GM18507 (cell line): ENCODE measurements around the gene AGAP1.
"Not testable (repeated sequence)": the region's sequence is repeated elsewhere in the genome, so short reads cannot be mapped to it uniquely, and the experiment has no call there.

Experiments used
- DNase-seq: peaks from one replicate; pipeline ENCODE4 v3.0.0; 2011; ENCODE audit warnings: low read depth; ENCODE audit not compliant: insufficient read length; ENCODE audit errors: extremely low spot score
- FAIRE-seq: peaks from 2 replicates; lab custom pipeline; 2011; peaks lifted over from hg19 to GRCh38; lab: Jason Lieb, UNC

The AGAP1 gene

GRCh38 chr2:236056141-236056540, 562.3 kb downstream of the AGAP1 start:
- FAIRE-seq (no peak), DNase-seq (no peak)

DNA sequence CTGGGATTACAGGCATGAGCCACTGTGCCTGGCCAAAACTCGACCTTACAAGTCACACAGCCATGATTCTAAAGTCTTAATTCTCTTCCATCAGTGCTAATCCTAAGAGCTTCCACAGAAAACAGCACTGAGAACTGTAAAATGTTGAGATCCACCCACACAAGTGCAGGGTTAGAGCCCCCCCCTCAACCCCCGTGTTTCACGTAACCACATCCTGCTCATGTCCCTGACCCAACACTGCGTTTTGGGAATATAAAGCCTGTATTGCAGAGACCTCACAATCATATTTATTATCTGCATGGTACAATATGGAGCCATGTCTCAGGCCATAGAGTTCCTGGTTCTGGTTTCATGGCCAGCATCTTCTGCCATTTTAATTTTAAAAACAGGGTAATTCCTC, 563.5 kb downstream of the AGAP1 start:
- DNase-seq (no peak), FAIRE-seq (no peak)

DNA sequence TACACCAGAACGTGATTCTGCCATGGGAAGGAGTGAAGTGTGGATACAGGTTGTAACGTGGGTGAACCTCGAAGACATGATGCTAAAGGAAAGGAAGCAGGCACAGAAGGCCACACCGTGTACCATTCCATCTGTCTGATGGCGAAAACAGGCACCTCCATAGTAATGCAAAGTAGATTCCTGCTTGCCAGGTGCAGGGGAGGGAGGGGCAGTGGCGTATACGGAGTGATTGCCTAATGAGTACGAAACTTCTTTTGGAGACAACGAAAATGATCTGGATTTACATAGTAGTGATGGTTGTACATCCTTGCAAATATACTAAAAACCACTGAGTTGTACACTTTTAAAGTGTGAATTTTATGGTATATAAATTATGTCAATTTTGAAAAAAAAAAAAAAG, 567.7 kb downstream of the AGAP1 start:
- DNase-seq (no peak), FAIRE-seq (no peak)

DNA sequence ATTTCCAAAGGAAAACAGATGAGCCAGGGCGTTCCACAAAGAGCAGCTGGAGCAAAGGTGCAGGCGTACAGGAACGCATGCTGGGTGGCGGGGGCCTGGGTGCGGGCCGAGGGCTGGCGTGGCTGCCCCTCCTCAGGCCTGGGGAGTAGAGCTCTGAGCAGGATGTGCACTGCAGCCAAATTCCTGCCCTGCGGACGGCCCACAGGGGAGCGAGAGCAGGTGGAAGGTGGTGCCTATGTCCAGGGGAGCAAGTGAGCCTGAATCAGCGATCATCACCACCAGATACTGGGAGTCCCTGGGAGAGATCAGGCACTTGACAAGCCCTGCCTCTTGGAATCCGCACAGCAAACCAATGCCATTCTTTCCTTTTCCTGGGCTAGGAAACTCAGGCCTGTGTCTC, 568.1 kb downstream of the AGAP1 start:
- no peak for FAIRE-seq
- no peak for DNase-seq

DNA sequence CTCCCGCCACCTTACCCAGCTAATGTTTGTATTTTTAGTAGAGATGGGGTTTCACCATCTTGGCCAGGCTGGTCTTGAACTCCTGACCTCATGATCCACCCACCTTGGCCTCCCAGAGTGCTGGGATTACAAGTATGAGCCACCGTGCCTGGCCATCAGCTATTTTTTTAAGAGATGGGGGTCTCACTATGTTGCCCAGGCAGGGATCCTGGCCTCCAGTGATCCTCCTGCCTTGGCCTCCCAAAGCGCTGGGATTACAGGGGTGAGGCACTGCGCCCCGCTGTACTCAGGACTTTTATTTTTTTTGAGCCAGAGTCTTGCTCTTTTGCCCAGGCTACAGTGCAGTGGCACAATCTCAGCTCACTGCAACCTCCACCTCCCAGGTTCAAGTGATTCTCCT, 569.0 kb downstream of the AGAP1 start:
- DNase-seq, FAIRE-seq: not testable (repeated sequence)

GRCh38 chr2:236063994-236064393, 570.2 kb downstream of the AGAP1 start:
- DNase-seq (no peak), FAIRE-seq (no peak)

DNA sequence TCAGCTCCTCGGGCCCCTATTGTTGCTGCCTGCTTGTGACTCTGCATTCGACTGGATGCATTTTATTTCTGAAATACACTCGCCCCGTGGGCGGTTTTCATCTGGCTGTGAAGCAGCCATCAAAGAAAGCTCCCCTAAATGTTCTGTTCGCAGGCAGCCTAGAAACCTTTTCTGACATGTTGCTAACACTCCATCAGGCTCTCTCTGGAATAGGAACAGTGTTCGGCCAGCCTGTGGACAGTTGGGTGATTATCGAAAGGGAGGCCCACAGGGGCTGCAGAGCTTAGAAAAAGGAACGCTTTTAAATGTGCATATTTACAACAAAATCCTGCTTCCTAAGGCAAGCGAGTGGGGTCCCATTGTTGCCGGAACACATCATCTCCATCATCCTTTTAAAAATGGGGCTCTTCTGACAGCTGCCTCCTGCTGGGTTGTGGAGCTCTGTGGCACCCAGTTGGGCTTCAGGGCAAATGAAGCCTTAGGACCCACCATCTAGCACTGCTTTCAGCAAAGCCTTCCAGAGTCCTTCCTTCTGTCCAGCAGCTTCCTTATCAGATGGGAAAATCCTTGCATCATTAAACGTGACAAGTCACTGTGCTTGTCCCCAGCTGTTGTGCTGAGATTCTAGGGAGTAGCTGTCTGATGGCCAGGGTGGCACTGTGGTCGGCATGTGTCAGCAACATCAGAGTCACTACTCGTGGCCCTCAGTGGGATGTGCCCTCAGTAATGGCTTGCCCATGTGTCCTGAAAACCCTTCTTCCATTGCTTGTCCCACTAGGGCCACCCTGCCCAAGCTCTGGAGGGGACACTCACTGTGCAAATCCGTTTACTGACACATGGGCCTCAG, 571.7 kb downstream of the AGAP1 start:
- DNase-seq (no peak), FAIRE-seq (no peak)

GRCh38 chr2:236070236-236070635, 576.4 kb downstream of the AGAP1 start:
- DNase-seq (no peak), FAIRE-seq (no peak)

GRCh38 chr2:236073246-236073645, 579.4 kb downstream of the AGAP1 start:
- DNase-seq (no peak), FAIRE-seq (no peak)

DNA sequence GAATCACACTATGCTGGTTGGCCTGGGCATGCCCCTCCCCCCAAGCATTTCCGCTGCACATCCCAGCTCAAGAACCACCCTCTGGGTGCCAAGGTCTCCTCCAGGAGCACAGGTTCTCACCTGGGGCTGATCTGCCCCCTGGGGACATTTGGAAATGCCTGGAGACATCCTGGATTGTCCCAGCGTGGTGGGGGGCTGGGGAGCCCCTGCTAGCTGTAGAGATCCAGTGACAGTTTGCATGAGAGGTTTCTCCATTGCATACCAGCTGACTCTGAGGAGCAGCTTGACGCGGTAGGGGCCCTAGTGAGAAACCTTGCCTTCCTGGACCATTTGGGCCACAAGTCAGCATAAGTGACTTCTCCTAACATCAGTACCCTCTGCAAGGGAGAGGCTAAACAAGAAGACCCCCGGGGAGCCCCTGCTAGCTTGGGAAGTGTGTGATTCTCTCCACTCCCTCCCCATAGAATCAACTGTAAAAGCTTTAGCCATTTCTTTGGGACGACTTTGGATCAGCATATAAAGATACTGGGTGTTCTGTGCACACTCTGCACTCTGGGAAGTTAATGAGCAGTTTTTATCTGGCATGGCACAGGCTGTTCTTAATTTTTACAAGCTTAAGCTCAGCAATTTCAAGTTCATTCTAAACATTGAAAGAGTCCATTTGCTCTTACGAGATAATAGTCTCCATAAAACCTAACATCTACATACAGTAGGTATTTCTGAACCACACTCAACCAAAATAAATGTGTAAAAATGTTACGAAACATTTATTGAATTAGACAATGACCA, 580.2 kb downstream of the AGAP1 start:
- DNase-seq (no peak), FAIRE-seq (no peak)

DNA sequence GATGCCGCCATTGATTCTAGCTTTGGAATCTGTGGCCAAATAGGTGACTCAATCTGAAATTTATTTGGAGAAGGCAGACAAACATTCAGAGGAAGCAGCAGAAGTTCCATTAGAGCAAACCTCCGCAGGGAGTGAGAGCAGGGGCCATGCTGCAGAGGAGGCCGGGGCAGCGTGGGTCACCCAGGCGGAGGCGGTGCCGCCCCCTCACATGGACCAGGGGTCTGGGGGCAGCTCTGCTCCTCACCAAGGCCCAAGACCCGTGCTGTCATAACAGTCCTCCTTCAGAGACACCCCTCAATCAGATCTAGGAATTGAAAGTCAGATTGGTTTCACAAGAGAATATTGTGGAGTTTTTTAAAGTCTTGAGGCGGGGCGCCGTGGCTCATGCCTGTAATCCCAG, 582.0 kb downstream of the AGAP1 start:
- no peak for DNase-seq
- FAIRE-seq: no peak

- FAIRE-seq (no peak), DNase-seq (no peak)
Observed at GRCh38 chr2:236078297-236079255, 584.7 kb downstream of the AGAP1 start.

- DNase-seq (no peak), FAIRE-seq (no peak)
Observed at GRCh38 chr2:236080412-236080811, 586.6 kb downstream of the AGAP1 start.

- no peak for DNase-seq
- no peak for FAIRE-seq
Observed at GRCh38 chr2:236081171-236081570, 587.3 kb downstream of the AGAP1 start.

GRCh38 chr2:236082061-236082460, 588.2 kb downstream of the AGAP1 start:
- no peak for DNase-seq
- FAIRE-seq: no peak

GRCh38 chr2:236083934-236084333, 590.1 kb downstream of the AGAP1 start:
- FAIRE-seq: no peak
- DNase-seq: no peak

DNA sequence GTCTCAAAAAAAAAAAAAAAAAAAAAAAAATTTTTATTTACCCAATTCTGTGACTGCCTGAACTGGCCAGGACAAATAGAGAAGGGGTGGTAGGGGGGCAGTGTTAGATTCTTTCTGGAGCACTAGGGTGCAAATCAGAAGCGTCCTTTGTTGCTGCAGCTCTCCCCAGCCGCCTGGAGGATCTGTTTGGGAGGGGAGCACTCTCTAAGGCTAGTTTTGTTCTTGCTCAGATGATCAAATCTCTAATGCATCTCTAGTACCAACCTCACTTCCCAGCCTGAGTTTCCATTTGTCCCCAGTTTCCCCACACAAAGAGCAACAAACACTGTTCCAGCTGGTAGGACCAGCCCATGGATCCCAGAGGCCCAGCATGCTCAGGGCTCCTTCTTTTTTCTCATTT, 591.4 kb downstream of the AGAP1 start:
- DNase-seq (no peak), FAIRE-seq (no peak)

DNA sequence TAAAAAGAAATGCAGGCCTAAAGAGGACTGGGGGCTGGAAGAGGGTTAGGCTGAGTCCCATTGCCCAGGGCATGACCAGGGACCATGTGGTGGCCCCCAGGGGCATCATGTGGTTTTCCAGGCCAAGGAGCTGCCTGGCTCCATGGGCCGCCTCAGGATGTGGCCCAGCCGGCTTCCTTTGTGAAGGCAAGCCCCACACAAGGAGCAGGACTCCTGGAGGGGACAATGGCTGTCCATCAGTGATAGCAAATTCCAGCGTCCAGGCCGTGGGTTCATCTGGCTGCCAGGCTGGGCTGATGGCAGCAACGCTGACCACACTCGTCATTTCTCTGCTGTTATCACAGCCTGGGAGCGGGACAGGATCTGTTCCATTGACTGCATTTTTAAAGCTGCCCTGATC, 591.8 kb downstream of the AGAP1 start:
- FAIRE-seq (no peak), DNase-seq (no peak)

DNA sequence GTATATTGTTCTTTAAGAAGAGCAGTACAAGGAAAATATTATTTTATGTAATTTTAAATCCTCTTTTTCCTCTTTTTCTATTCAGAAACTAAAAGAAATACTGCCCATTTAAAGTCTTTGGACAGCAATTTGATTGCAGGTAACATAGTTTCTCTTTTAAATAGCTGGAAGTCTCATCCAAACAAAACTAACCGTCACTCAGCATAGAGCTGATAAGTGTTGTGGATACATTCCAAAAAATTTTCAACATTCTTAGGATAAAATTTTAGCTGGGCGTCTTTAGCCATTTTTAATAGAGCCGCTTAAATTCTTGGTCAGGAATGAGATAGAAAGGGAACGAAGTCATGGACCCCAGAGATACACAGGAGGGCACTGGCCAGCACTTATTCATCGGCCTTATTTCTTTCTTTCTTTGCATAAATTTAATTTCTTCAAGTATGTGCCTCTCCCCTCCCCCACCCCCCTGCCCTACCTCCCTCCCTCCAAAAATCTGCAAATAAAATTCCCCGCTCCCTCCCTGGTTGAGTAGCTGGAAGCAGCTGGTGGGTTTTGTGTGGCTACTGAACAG, 592.6 kb downstream of the AGAP1 start:
- DNase-seq (no peak), FAIRE-seq (no peak)
